ENCODE measurements around the gene ZCCHC24.
A peak's percentile ranks its signal among the peaks of the same experiment; 100 is the strongest.

Gene ZCCHC24

GRCh38 chr10:79472449-79472848 lies 27.0 kb upstream of the ZCCHC24 start:
- no peak for DNase-seq

GRCh38 chr10:79471776-79472175 lies 26.4 kb upstream of the ZCCHC24 start:
- DNase-seq: no peak

GRCh38 chr10:79470096-79470495 lies 24.7 kb upstream of the ZCCHC24 start:
- no peak for DNase-seq

GRCh38 chr10:79468841-79469585 lies 23.6 kb upstream of the ZCCHC24 start:
- DNase-seq: no peak

- DNase-seq: no peak
Measured at GRCh38 chr10:79468015-79468560, 22.7 kb upstream of the ZCCHC24 start.

- DNase-seq: no peak
Measured at GRCh38 chr10:79465341-79465740, 19.9 kb upstream of the ZCCHC24 start.

- no peak for DNase-seq
Measured at GRCh38 chr10:79463578-79464496, 18.4 kb upstream of the ZCCHC24 start.

- DNase-seq: no peak
Measured at GRCh38 chr10:79460687-79461086, 15.3 kb upstream of the ZCCHC24 start.

GRCh38 chr10:79459243-79459642 lies 13.8 kb upstream of the ZCCHC24 start:
- DNase-seq: no peak

GRCh38 chr10:79458483-79458882 lies 13.1 kb upstream of the ZCCHC24 start:
- no peak for DNase-seq

GRCh38 chr10:79457256-79457785 lies 11.9 kb upstream of the ZCCHC24 start:
- DNase-seq: no peak

GRCh38 chr10:79454259-79454658 lies 8.8 kb upstream of the ZCCHC24 start:
- DNase-seq: peak; percentile 72

GRCh38 chr10:79453392-79453791 lies 8.0 kb upstream of the ZCCHC24 start:
- DNase-seq: no peak

- DNase-seq: no peak
Measured at GRCh38 chr10:79452174-79452611, 6.8 kb upstream of the ZCCHC24 start.

GRCh38 chr10:79451046-79451699 lies 5.7 kb upstream of the ZCCHC24 start:
- no peak for DNase-seq

GRCh38 chr10:79449181-79450146 lies 4.0 kb upstream of the ZCCHC24 start:
- DNase-seq: no peak

- no peak for DNase-seq
Measured at GRCh38 chr10:79448732-79449049, 3.3 kb upstream of the ZCCHC24 start.

- DNase-seq: no peak
Measured at GRCh38 chr10:79447911-79448731, 2.7 kb upstream of the ZCCHC24 start.

- peak; percentile 43 for DNase-seq
Measured at GRCh38 chr10:79447249-79447648, 1.8 kb upstream of the ZCCHC24 start.

- no peak for DNase-seq
Measured at GRCh38 chr10:79446758-79447084, 1.3 kb upstream of the ZCCHC24 start.
